ENCODE results near the gene BEGAIN.

Gene BEGAIN

DNA sequence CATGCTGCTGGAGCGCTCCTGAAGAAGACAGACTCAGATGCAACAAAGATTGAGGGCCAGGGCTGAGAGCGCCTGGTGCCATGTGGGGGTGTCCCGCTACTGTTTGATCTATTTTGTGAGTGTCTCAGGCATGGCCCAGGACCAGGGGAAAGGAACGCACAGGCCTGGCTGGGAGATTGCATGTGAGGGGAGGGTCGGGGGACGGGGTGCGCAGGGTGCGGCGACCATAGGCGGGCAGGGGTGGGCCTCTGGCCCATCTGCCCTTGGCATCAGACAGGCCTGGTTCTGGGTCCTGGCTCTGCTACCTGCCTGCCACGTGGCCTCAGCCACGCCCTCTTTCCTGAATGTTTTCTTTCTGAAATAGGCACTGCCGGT, 47.5 kb downstream of the BEGAIN start:
- DNase-seq (ENCODE audit: low read depth, low spot score): no peak
- TF ChIP-seq, protein P1, sequence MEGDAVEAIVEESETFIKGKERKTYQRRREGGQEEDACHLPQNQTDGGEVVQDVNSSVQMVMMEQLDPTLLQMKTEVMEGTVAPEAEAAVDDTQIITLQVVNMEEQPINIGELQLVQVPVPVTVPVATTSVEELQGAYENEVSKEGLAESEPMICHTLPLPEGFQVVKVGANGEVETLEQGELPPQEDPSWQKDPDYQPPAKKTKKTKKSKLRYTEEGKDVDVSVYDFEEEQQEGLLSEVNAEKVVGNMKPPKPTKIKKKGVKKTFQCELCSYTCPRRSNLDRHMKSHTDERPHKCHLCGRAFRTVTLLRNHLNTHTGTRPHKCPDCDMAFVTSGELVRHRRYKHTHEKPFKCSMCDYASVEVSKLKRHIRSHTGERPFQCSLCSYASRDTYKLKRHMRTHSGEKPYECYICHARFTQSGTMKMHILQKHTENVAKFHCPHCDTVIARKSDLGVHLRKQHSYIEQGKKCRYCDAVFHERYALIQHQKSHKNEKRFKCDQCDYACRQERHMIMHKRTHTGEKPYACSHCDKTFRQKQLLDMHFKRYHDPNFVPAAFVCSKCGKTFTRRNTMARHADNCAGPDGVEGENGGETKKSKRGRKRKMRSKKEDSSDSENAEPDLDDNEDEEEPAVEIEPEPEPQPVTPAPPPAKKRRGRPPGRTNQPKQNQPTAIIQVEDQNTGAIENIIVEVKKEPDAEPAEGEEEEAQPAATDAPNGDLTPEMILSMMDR (IDR thresholded peaks at IDR 0.05; ENCODE audit: insufficient read depth, low read length, missing control alignments): no peak
- POLR2A ChIA-PET: no interaction called here
- no peak overlapping the region for H3K4me3 ChIP-seq (ENCODE audit: low read depth, low read length)
- CTCF ChIA-PET: interaction anchor here (0.8 kb wide), 1 partner anchor 18 kb away, joined by 3 read pairs; no protein-coding TSS in a partner anchor

DNA sequence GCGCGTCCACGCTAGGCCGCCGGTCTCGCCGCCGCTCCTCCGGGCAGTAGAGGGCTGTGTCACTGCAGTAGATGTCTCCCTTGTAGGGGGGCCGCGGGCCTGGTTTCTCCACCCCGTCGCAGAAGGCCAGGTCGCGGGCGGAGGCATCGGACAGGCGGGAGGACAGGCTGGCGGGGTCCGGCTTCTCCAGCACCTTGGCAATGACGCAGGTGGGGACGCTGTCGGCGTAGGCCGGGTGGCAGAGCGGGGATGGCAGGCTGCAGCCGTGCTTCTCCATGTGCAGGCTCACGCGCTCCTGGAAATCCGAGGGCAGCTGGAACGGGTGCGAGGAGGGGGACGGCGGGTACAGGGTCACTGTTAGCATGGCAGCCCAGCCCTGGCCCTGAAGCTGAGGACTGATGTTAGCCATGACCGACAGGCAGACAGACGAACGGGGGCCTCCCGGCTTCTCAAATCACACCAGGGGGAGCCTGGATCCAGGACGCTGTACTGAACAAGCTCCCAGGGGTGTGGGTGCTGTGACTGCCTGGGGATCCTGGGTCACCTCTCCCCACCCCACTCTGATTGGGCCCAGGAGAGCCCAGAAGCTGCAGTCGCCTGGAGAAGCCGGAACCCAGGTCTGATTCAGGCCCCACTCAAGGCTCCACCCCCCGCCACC, 48.1 kb downstream of the BEGAIN start:
- ChIA-PET CTCF (interaction anchor here (0.8 kb wide), 1 partner anchor 17 kb away, joined by 3 read pairs; no protein-coding TSS in a partner anchor), POLR2A (no interaction called here)
- no peak overlapping the region for H3K4me3 ChIP-seq (ENCODE audit: low read depth, low read length)
- no peak for DNase-seq (ENCODE audit: low read depth, low spot score)
- TF ChIP-seq, protein P1 (IDR thresholded peaks at IDR 0.05; ENCODE audit: insufficient read depth, low read length, missing control alignments): no peak

DNA sequence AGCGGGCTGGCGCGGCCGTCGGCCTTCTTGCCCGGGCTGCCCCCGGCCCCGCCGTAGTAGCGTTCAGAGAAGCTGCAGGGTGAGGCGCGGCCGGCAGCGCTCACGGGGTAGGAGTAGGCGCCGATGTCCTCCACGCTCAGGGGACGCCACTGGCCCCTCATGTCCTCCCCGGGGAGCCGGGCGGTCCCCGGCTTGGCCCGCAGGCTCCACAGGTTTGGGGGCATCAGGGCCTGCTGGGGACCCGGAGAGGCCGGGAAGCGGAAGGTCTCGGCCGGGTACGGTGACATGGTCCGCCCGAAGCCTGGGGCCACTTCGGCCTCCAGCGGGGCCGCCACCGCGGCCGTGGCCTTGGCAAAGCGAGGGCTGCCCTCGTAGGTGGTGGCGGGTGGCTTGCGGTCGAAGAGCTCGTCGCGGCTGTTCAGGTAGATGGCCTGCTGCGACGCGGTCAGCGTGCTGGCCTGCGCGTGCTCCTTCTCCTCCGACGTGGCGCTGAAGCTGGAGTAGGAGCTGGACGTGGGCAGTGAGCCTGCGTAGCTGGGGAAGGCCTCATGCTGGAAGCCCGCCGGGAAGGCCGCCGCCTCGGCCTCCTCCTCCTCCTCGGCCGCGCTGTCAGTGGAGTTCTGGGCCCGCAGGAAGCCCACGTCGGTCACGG, 48.7 kb downstream of the BEGAIN start:
- POLR2A ChIA-PET: no interaction called here
- DNase-seq (ENCODE audit: low read depth, low spot score): no peak
- TF ChIP-seq, protein P1 (IDR thresholded peaks at IDR 0.05; ENCODE audit: insufficient read depth, low read length, missing control alignments): no peak

DNA sequence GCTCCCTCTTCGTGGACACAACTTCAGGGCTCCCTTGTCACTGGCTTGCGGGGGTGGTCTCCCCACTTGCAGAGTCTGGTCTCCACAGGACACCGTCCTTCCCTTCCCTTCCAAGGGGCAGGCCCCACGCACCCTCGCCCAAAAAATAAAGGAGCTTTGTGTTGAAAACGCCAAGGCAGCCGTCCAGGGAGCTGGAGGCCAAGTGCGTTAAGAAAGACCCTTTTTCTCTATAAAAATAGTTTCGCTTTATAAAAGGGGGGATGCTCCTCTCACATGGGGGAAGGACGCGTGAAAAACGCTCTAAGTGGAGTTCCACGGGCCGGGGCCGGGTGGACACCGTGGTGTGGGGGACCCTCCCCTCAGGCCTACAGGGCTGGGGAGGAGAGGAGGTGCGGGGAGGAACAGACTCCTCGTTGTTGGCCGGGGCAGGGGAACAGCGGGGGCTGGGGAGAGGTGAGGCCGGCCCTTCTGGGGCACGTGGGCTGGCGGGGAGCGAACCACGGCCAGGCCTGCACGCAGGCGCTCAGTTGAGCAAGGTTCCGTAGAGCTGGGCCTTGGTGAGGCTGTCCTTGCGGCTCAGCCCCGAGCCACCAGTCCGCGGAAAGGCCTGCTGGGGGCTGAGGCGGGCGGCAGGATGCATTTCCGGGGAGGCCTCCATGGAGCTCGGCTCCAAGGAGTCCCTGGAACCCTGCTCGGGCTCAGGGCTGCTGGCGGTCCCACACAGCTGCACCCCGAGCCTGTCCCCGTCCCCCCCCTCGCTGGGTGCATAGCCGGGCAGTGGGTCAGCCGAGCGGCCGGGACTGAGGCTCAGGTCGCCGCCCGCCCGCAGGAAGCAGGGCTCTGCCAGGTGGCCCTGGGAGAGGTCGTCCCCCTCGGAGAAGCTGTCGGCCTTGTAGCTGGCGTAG, 49.5 kb downstream of the BEGAIN start:
- DNase-seq (ENCODE audit: low read depth, low spot score): no peak
- H3K4me3 ChIP-seq (ENCODE audit: low read depth, low read length): no peak overlapping the region
- POLR2A ChIA-PET: no interaction called here
- TF ChIP-seq, protein P1 (IDR thresholded peaks at IDR 0.05; ENCODE audit: insufficient read depth, low read length, missing control alignments): no peak
- CTCF ChIA-PET: interaction anchor here (0.9 kb wide), 1 partner anchor 153 kb away, joined by 3 read pairs; no protein-coding TSS in a partner anchor

More for the DNA sequence above, 48.7 kb downstream of the BEGAIN start:
- CTCF ChIA-PET: no interaction called here
- no peak overlapping the region for H3K4me3 ChIP-seq (ENCODE audit: low read depth, low read length)

DNA sequence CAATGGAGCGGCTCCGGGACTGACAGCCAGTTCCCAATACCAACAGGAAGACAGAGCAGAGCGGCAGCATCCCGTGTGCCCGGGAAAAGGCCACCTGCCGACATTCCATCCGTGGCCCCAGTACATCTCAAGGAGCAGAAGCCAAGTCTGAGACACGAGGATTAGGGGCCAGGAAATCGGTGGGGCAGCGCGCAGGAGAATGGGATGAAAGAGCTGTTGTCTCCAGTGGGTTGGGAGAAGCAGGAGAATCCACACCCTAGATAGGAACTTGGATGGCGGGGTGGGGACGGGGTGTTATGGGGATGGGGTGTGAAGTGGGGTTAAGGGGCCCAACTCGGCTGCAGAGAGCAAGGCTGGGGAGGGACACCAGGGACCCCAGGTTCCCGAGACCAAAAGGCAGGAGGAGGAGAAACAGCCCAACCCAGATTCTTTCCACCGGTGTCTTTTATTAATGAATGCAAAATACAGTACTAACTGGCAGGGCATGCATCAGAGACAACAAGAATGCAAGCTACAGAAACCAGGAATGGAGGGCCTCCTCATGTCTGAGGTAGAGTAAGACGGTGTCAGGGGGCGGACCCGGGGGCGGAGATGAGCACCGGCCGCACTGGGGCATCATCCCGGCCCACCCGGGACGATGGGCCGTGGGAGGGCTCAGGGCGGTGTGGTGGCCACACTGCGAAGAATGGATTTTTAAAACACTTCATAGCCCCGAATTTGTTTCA, 50.3 kb downstream of the BEGAIN start:
- H3K4me3 ChIP-seq (ENCODE audit: low read depth, low read length): no peak overlapping the region
- ChIA-PET POLR2A (no interaction called here), CTCF (interaction anchor here (0.9 kb wide), 1 partner anchor 152 kb away, joined by 3 read pairs; no protein-coding TSS in a partner anchor)
- DNase-seq (ENCODE audit: low read depth, low spot score): no peak
- TF ChIP-seq, protein P1 (IDR thresholded peaks at IDR 0.05; ENCODE audit: insufficient read depth, low read length, missing control alignments): no peak
